ENCODE measurements around the gene CENPP. TPM values are rescaled to one million over a fixed set of nuclear protein-coding genes. Genes with fewer than 3 reads are reported as not detected.

The CENPP gene
- total RNA-seq, 1 experiment from 2014 or later, result 4.2 TPM

GRCh38 chr9:92547356-92547755 lies 221.6 kb downstream of the CENPP start:
- ChIA-PET POLR2A (interaction anchor here (0.6 to 1.6 kb wide), 3 partner anchors 10 to 20 kb away, joined by 3 to 4 read pairs (median 3); no protein-coding TSS in a partner anchor), CTCF (no interaction called here)
- intact Hi-C loops (cut with micrococcal nuclease), result no loop called here
- DNase-seq (ENCODE audit: unreplicated experiment), result no peak
- no peaks in the 10 kb centered on the region for H3K36me3 Mint-ChIP-seq (ENCODE audit: insufficient read depth, unreplicated experiment)
- H3K4me3 Mint-ChIP-seq (ENCODE audit: unreplicated experiment), result no peak overlapping the region
- BruUV-seq (replicated peaks), result no TSS peak
- H3K27me3 Mint-ChIP-seq (ENCODE audit: insufficient read depth, unreplicated experiment), result no peaks in the 10 kb centered on the region
- no peaks in the 10 kb centered on the region for H3K4me1 Mint-ChIP-seq (ENCODE audit: insufficient read depth, unreplicated experiment)
- no peak for TF ChIP-seq CTCF (IDR thresholded peaks at IDR 0.05; ENCODE audit: unreplicated experiment)
- H3K27ac Mint-ChIP-seq (ENCODE audit: low read depth, unreplicated experiment), result no peak overlapping the region
- no peaks in the 10 kb centered on the region for H3K9me3 Mint-ChIP-seq (ENCODE audit: unreplicated experiment)

- Mint-ChIP-seq H3K27ac (ENCODE audit: low read depth, unreplicated experiment) (no peak overlapping the region), H3K27me3 (ENCODE audit: insufficient read depth, unreplicated experiment) (no peaks in the 10 kb centered on the region), H3K4me3 (ENCODE audit: unreplicated experiment) (no peak overlapping the region), H3K9me3 (ENCODE audit: unreplicated experiment) (no peaks in the 10 kb centered on the region), H3K36me3 (ENCODE audit: insufficient read depth, unreplicated experiment) (no peaks in the 10 kb centered on the region), H3K4me1 (ENCODE audit: insufficient read depth, unreplicated experiment) (no peaks in the 10 kb centered on the region)
- intact Hi-C loops (cut with micrococcal nuclease), result no loop called here
- ChIA-PET POLR2A (no interaction called here), CTCF (no interaction called here)
- DNase-seq (ENCODE audit: unreplicated experiment), result no peak
- TF ChIP-seq CTCF (IDR thresholded peaks at IDR 0.05; ENCODE audit: unreplicated experiment), result no peak
- BruUV-seq (replicated peaks), result no TSS peak
Measured at GRCh38 chr9:92550765-92551164, 225.0 kb downstream of the CENPP start.

- Mint-ChIP-seq H3K9me3 (ENCODE audit: unreplicated experiment) (no peaks in the 10 kb centered on the region), H3K27me3 (ENCODE audit: insufficient read depth, unreplicated experiment) (no peaks in the 10 kb centered on the region), H3K27ac (ENCODE audit: low read depth, unreplicated experiment) (peak overlapping the region; percentile 33), H3K4me1 (ENCODE audit: insufficient read depth, unreplicated experiment) (no peaks in the 10 kb centered on the region), H3K4me3 (ENCODE audit: unreplicated experiment) (no peak overlapping the region), H3K36me3 (ENCODE audit: insufficient read depth, unreplicated experiment) (no peaks in the 10 kb centered on the region)
- CTCF ChIA-PET, result interaction anchor here (0.6 to 0.8 kb wide), 2 partner anchors 43 to 463 kb away, joined by 3 to 5 read pairs; no protein-coding TSS in a partner anchor
- TF ChIP-seq CTCF (IDR thresholded peaks at IDR 0.05; ENCODE audit: unreplicated experiment), result no peak
- intact Hi-C loops (cut with micrococcal nuclease), result no loop called here
- no peak for DNase-seq (ENCODE audit: unreplicated experiment)
- POLR2A ChIA-PET, result no interaction called here
- no TSS peak for BruUV-seq (replicated peaks)
Measured at GRCh38 chr9:92558612-92559374, 233.0 kb downstream of the CENPP start.

- no TSS peak for BruUV-seq (replicated peaks)
Measured at GRCh38 chr9:92561374-92562330, 235.9 kb downstream of the CENPP start.

More at GRCh38 chr9:92561374-92562330, 235.9 kb downstream of the CENPP start:
- CTCF ChIA-PET, result no interaction called here
- Mint-ChIP-seq H3K27me3 (ENCODE audit: insufficient read depth, unreplicated experiment) (no peaks in the 10 kb centered on the region), H3K4me3 (ENCODE audit: unreplicated experiment) (no peak overlapping the region), H3K4me1 (ENCODE audit: insufficient read depth, unreplicated experiment) (no peaks in the 10 kb centered on the region), H3K9me3 (ENCODE audit: unreplicated experiment) (no peaks in the 10 kb centered on the region), H3K36me3 (ENCODE audit: insufficient read depth, unreplicated experiment) (no peaks in the 10 kb centered on the region), H3K27ac (ENCODE audit: low read depth, unreplicated experiment) (no peak overlapping the region)
- no peak for DNase-seq (ENCODE audit: unreplicated experiment)
- intact Hi-C loops (cut with micrococcal nuclease), result no loop called here
- no peak for TF ChIP-seq CTCF (IDR thresholded peaks at IDR 0.05; ENCODE audit: unreplicated experiment)
- POLR2A ChIA-PET, result interaction anchor here (0.6 to 1.4 kb wide), 2 partner anchors 44 to 99 kb away, joined by 3 read pairs; no protein-coding TSS in a partner anchor

All from MCF 10A (cell line).